GM18867 (cell line): ENCODE measurements around the gene KAT5.
"Not testable (repeated sequence)": the region's sequence is repeated elsewhere in the genome, so short reads cannot be mapped to it uniquely, and the experiment has no call there.

Source experiments
- ATAC-seq: cut with Tn5 transposase; IDR thresholded peaks from one replicate; pipeline ENCODE4 v1.9.1; 2021; ENCODE audit warnings: mild to moderate bottlenecking, moderate library complexity; ENCODE audit not compliant: unreplicated experiment

KAT5 gene

GRCh38 chr11:65711785-65712632 lies at the start of gene KAT5:
Gene KAT5, plus strand, starts transcription at chr11:65712252. Its CDS starts 16 bp downstream, at chr11:65712268.
- ATAC-seq, result peak; percentile 78

DNA sequence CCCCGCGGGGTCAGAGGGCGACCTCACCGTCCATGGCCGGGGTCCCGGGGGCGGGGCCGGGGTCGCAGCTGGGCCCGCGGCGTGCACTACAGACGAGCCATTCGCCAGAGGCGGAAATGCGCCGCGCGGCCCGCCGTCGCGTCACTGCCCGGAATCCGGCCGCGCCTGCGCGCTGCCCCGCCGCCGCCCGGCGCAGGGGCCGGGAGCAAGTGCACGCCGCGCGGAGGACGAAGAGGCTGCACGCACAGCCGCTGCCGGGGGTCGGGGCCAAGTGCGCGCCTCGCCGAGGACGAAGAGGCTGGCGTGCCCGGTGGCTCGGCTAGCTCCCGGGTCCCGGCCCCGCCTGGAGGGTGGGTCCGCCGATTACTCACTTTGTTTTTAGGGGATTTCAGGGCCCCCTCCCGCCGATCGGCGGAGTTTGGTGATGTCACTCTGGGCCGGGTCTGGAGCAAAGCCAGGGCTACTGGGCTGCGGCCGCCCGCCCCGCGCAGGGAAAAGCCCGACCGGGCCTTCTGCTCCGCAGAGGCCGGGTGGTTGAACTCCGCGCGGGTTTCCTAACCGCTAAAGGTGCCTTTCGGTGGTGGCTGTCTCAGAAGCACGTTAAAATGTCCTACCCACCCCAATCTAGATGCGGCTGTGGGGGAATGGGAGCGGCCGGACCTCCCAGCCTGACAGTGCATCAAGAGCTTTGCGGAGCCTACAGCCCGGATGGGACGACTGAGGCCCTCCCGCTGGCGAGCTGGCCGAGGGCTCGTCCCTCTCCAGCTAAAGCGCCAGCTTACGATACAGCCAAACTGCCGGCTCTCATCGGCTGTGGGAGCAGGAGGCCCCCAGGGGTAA lies 49.0 kb upstream of the KAT5 start, which contains the start of gene RELA:
RELA (minus strand) TSS at position 118 of the 840 bp plus-strand sequence; CDS start at position 34, 84 bp downstream.
- ATAC-seq, result peak; percentile 74

DNA sequence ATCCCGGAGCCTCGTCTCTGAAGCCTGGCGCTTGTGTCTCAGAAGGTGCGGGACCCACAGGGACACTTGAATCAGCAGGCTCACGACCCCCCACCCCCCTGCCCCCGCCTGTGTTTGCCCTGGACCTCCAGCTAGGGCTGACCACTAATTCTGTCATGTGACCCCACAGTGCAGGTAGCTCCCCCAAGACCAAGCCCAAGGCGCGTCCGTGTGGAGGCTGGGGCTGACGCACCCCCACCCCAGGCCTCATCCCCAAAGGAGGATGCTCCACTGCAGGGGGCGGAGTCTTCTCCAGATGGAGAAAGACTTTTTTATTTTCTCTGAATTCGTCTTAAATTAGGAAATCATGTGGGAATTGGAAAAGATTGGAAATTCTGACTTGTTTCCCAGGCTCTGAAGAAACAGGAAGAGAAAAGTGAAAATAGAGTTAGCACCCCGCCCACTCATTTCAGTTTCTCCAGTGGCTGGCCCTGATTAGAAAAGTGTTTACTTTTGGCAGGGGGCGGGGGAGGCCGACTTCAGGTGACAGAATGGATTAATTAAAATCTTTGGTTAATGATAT lies 48.3 kb upstream of the KAT5 start:
- peak; percentile 31 for ATAC-seq

GRCh38 chr11:65672180-65672860 lies 39.7 kb upstream of the KAT5 start:
- no peak for ATAC-seq

- ATAC-seq, result no peak
Measured at GRCh38 chr11:65672982-65673381, 39.1 kb upstream of the KAT5 start.

DNA sequence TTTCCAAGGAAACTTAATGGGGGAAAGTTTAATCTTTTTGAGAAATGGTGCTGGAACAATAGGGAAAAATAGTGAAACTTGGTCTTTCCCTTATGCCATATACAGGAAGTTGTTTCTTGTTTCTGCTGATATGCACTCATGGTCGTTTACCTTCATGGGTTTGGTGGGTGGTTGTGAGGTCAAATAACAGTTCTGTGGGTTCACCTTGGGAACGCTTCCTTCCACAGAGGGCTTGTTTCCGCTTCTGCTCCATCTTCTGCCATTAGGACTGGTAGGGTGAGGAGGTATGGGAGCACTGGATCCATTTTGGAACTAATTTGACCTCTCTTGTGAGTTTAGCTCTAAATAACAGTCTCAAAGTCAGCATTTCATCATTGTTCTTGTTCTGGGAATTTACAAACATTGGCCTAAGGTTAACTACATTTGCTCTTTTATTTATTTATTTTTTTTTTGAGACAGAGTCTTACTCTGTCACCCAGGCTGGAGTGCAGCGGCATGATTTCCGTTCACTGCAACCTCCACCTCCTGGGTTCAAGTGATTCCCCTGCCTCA lies 31.8 kb upstream of the KAT5 start:
- no peak for ATAC-seq

DNA sequence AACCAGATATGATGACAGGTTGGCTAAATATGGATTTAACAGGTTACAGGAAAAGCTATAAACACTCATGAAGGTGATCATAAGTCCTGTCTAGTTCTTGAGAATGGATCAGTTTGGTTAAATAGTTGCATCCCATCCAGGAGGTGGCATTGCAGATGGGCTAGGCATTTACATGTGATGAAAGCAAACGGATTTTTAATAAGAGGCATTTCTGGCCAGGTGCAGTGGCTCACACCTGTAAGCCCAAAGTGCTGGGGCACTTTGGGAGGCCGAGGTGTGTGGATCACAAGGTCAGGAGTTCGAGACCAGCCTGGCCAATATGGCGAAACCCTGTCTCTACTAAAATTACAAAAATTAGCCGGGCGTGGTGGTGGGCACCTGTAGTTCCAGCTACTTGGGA lies 28.6 kb upstream of the KAT5 start:
- not testable (repeated sequence) for ATAC-seq

DNA sequence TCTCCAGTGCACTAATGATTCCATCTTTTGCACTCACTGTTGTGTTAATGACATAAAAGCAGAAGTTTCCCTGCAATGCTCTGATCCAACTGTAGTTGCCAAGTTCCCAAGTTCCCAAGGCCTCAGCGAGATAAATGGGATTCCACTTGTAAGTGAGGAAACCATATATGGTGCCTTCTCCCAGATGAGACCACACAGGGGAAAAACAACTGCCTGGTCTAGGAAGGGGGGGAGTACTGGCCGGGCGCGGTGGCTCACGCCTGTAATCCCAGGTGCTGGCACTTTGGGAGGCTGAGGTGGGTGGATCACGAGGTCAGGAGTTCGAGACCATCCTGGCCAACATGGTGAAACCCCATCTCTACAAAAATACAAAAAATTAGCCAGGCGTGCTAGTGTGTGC lies 26.1 kb upstream of the KAT5 start:
- no peak for ATAC-seq

DNA sequence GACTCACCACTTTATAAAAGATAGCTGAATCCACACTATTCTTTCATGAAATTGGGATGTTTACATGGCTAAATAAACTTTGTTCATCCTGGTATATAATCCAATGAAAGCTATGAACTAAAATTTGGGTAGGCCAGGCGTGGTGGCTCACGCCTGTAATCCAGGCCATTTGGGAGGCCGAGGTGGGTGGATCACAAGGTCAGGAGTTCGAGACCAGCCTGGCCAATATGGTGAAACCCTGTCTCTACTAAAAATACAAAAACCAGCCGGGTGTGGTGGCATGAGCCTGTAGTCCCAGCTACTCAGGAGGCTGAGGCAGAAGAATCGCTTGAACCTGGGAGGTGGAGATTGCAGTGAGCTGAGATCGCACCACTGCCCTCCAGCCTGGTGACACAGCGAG lies 20.2 kb upstream of the KAT5 start:
- not testable (repeated sequence) for ATAC-seq

DNA sequence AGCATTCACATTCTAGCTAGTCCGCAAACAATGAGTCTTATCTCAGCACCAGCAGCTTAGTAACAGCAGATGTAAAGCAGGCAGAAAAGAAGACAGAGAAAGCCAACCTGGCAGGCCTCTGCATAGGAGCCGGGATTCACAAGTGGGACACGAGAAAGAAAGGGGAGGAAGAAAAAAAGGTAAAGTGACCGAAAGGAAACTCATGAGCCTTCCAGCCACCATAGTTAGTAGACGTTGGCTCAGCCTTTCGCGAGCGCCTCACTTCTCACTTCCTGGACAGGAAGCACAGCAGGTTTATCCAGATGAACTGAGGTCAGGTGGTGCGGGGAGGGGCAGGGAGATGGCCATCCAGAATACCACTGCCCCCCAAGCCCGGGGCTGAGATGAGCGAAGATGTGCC lies 19.7 kb upstream of the KAT5 start:
- no peak for ATAC-seq

GRCh38 chr11:65695459-65696241 lies 16.4 kb upstream of the KAT5 start:
- ATAC-seq, result no peak

GRCh38 chr11:65696802-65697552 lies 15.1 kb upstream of the KAT5 start:
- no peak for ATAC-seq

DNA sequence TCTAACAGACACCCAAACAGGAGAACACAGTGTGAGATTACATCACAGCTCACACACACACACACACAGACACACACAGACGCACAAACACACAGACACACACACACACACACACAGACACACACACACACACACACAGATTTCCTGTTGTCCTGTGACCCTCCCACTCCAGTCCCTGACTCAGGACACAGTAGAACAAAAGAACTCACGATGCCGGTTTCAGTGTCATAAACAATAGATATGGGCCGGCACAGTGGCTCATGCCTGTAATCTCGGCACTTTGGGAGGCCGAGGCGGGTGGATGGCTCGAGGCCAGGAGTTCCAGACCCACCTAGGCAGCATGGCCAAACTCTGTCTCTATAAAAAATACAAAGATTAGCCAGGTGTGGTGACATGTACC lies 13.8 kb upstream of the KAT5 start:
- ATAC-seq, result no peak

- no peak for ATAC-seq
Measured at GRCh38 chr11:65699306-65699705, 12.7 kb upstream of the KAT5 start.

- ATAC-seq, result no peak
Measured at GRCh38 chr11:65700399-65700798, 11.7 kb upstream of the KAT5 start.

DNA sequence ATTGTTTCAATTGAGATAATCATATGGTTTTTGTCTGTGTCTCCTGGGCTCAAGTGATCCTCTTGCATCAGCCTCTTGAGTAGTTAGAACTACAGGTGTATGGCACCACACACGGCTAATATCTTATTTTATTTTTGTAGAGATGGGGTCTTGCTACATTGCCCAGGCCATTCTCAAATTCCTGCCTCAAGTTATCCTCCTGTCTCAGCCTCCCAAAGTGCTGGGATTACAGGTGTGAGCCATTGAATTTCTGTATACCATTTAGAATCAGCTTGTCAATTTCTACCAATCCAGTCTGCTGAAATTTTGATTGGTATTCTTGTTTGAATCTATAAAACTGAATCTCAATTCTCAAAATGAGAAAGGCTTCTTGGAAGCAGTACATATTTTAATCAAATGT lies 10.4 kb upstream of the KAT5 start:
- no peak for ATAC-seq

GRCh38 chr11:65703846-65704245 lies 8.2 kb upstream of the KAT5 start:
- ATAC-seq, result no peak

DNA sequence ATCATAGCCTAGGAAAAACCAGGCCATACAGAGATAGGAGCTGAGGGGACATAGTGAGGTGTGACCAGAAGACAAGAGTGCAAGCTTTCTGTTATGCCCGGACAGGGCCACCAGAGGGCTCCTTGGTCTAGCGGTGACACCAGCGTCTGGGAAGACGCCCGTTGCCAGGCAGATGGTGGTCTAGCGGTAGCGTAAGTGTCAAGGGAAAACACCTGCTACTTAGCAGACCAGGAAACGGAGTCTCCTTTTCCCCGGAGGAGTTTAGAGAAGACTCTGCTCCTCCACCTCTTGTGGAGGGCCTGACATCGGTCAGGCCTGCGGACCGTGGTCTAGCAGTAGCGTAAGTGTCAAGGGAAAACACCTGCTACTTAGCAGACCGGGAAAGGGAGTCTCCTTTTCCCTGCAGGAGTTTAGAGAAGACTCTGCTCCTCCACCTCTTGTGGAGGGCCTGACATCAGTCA lies 5.7 kb upstream of the KAT5 start:
- not testable (repeated sequence) for ATAC-seq

DNA sequence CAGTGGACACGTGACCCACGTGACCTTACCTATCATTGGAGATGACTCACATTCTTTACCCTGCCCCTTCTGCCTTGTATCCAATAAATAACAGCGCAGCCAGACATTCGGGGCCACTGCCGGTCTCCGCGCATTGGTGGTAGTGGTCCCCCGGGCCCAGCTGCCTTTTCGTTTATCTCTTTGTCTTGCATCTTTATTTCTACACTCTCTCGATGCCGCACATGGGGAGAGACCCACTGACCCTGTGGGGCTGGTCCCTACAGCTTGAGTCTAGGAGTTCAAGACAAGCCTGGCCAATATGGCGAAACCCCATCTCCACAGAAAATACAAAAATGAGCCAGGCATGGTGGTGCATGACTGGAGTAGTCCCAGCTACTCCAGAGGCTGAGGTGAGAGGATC lies 5.0 kb upstream of the KAT5 start:
- ATAC-seq, result not testable (repeated sequence)
